ENCODE results near the gene RC3H1.
A peak's percentile ranks its signal among the peaks of the same experiment; 100 is the strongest.

Gene RC3H1

GRCh38 chr1:173917635-173918493 lies 104.3 kb downstream of the RC3H1 start:
- in situ Hi-C loops (cut with HindIII; ENCODE audit: low pct_unique_long_range_greater_than_20kb, low sequenced_read_pairs): no loop called here
- DNase-seq (ENCODE audit: low read depth in 1 of 2, low spot score in 1 of 2): no peak

GRCh38 chr1:173917149-173917548 lies 105.0 kb downstream of the RC3H1 start, which contains the start of gene SERPINC1:
Gene SERPINC1 (minus strand): TSS chr1:173917327. CDS start chr1:173917259, 68 bp downstream.
- in situ Hi-C loops (cut with HindIII; ENCODE audit: low pct_unique_long_range_greater_than_20kb, low sequenced_read_pairs): no loop called here
- no peak for DNase-seq (ENCODE audit: low read depth in 1 of 2, low spot score in 1 of 2)
- TF ChIP-seq JUND (IDR thresholded peaks at IDR 0.05; ENCODE audit: low read depth): no peak

More at GRCh38 chr1:173917635-173918493, 104.3 kb downstream of the RC3H1 start:
- no peak for TF ChIP-seq JUND (IDR thresholded peaks at IDR 0.05; ENCODE audit: low read depth)

GRCh38 chr1:173916667-173917066 lies 105.5 kb downstream of the RC3H1 start:
- TF ChIP-seq JUND (IDR thresholded peaks at IDR 0.05; ENCODE audit: low read depth): no peak
- no peak for DNase-seq (ENCODE audit: low read depth in 1 of 2, low spot score in 1 of 2)
- in situ Hi-C loops (cut with HindIII; ENCODE audit: low pct_unique_long_range_greater_than_20kb, low sequenced_read_pairs): no loop called here

GRCh38 chr1:173915596-173915995 lies 106.6 kb downstream of the RC3H1 start:
- TF ChIP-seq JUND (IDR thresholded peaks at IDR 0.05; ENCODE audit: low read depth): no peak
- DNase-seq (ENCODE audit: low read depth in 1 of 2, low spot score in 1 of 2): peak in 1 of 2 experiments; percentile 23
- in situ Hi-C loops (cut with HindIII; ENCODE audit: low pct_unique_long_range_greater_than_20kb, low sequenced_read_pairs): no loop called here

GRCh38 chr1:173914366-173914871 lies 107.7 kb downstream of the RC3H1 start:
- no peak for TF ChIP-seq JUND (IDR thresholded peaks at IDR 0.05; ENCODE audit: low read depth)
- in situ Hi-C loops (cut with HindIII; ENCODE audit: low pct_unique_long_range_greater_than_20kb, low sequenced_read_pairs): no loop called here
- DNase-seq (ENCODE audit: low read depth in 1 of 2, low spot score in 1 of 2): peak in 1 of 2 experiments; percentile 67

- no peak for TF ChIP-seq JUND (IDR thresholded peaks at IDR 0.05; ENCODE audit: low read depth)
Observed at GRCh38 chr1:173913111-173913510, 109.0 kb downstream of the RC3H1 start.

GRCh38 chr1:173903827-173904531 lies 118.2 kb downstream of the RC3H1 start:
- no peak for DNase-seq (ENCODE audit: low read depth in 1 of 2, low spot score in 1 of 2)
- no peak for TF ChIP-seq JUND (IDR thresholded peaks at IDR 0.05; ENCODE audit: low read depth)
- in situ Hi-C loops (cut with HindIII; ENCODE audit: low pct_unique_long_range_greater_than_20kb, low sequenced_read_pairs): no loop called here

More at GRCh38 chr1:173913111-173913510, 109.0 kb downstream of the RC3H1 start:
- in situ Hi-C loops (cut with HindIII; ENCODE audit: low pct_unique_long_range_greater_than_20kb, low sequenced_read_pairs): no loop called here
- no peak for DNase-seq (ENCODE audit: low read depth in 1 of 2, low spot score in 1 of 2)

- no peak for DNase-seq (ENCODE audit: low read depth in 1 of 2, low spot score in 1 of 2)
- in situ Hi-C loops (cut with HindIII; ENCODE audit: low pct_unique_long_range_greater_than_20kb, low sequenced_read_pairs): no loop called here
- no peak for TF ChIP-seq JUND (IDR thresholded peaks at IDR 0.05; ENCODE audit: low read depth)
Observed at GRCh38 chr1:173900992-173901391, 121.2 kb downstream of the RC3H1 start.

- no peak for DNase-seq (ENCODE audit: low read depth in 1 of 2, low spot score in 1 of 2)
- in situ Hi-C loops (cut with HindIII; ENCODE audit: low pct_unique_long_range_greater_than_20kb, low sequenced_read_pairs): no loop called here
- TF ChIP-seq JUND (IDR thresholded peaks at IDR 0.05; ENCODE audit: low read depth): no peak
Observed at GRCh38 chr1:173900427-173900826, 121.7 kb downstream of the RC3H1 start.

GRCh38 chr1:173894189-173894588 lies 128.0 kb downstream of the RC3H1 start:
- no peak for TF ChIP-seq JUND (IDR thresholded peaks at IDR 0.05; ENCODE audit: low read depth)
- no peak for DNase-seq (ENCODE audit: low read depth in 1 of 2, low spot score in 1 of 2)

GRCh38 chr1:173893611-173894010 lies 128.5 kb downstream of the RC3H1 start:
- no peak for DNase-seq (ENCODE audit: low read depth in 1 of 2, low spot score in 1 of 2)
- no peak for TF ChIP-seq JUND (IDR thresholded peaks at IDR 0.05; ENCODE audit: low read depth)
- in situ Hi-C loops (cut with HindIII; ENCODE audit: low pct_unique_long_range_greater_than_20kb, low sequenced_read_pairs): no loop called here

More at GRCh38 chr1:173894189-173894588, 128.0 kb downstream of the RC3H1 start:
- in situ Hi-C loops (cut with HindIII; ENCODE audit: low pct_unique_long_range_greater_than_20kb, low sequenced_read_pairs): no loop called here

- no peak for DNase-seq (ENCODE audit: low read depth in 1 of 2, low spot score in 1 of 2)
- in situ Hi-C loops (cut with HindIII; ENCODE audit: low pct_unique_long_range_greater_than_20kb, low sequenced_read_pairs): no loop called here
- no peak for TF ChIP-seq JUND (IDR thresholded peaks at IDR 0.05; ENCODE audit: low read depth)
Observed at GRCh38 chr1:173889885-173890284, 132.3 kb downstream of the RC3H1 start.

GRCh38 chr1:173888749-173889148 lies 133.4 kb downstream of the RC3H1 start:
- DNase-seq (ENCODE audit: low read depth in 1 of 2, low spot score in 1 of 2): no peak
- in situ Hi-C loops (cut with HindIII; ENCODE audit: low pct_unique_long_range_greater_than_20kb, low sequenced_read_pairs): no loop called here
- no peak for TF ChIP-seq JUND (IDR thresholded peaks at IDR 0.05; ENCODE audit: low read depth)
